ENCODE measurements around the gene WDR54.
"Not testable (repeated sequence)": the region's sequence is repeated elsewhere in the genome, so short reads cannot be mapped to it uniquely, and the experiment has no call there.

The WDR54 gene

DNA sequence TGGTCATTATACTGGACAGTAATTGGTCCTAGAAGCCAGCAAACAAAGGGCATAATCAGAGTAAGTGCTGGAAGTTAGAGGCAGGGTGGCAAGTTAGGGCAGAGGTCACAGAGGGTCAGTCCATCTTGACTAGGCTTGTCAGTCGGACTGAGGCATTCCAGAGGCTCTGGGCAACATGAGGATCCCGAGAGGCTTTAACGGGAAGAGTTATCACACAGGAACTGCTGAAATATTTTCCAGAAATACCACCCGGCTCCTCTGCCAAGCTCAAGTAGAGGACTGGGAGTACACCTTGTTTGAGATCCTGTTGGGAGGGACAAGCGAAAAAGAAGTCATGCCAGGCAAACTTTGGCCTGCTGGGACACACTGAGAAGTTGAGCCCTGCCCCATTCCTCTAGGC is 13.8 kb upstream of the WDR54 start:
- TF ChIP-seq POLR2A (IDR thresholded peaks at IDR 0.05; ENCODE audit: low read depth, low read length) (no peak), POLR2AphosphoS5 (IDR thresholded peaks at IDR 0.05; ENCODE audit: low read depth, low read length) (no peak), TAF1 (IDR thresholded peaks at IDR 0.05; ENCODE audit: borderline replicate concordance, low read depth, low read length) (no peak)
- DNase-seq (ENCODE audit: insufficient read length) (no peak), FAIRE-seq (no peak)

DNA sequence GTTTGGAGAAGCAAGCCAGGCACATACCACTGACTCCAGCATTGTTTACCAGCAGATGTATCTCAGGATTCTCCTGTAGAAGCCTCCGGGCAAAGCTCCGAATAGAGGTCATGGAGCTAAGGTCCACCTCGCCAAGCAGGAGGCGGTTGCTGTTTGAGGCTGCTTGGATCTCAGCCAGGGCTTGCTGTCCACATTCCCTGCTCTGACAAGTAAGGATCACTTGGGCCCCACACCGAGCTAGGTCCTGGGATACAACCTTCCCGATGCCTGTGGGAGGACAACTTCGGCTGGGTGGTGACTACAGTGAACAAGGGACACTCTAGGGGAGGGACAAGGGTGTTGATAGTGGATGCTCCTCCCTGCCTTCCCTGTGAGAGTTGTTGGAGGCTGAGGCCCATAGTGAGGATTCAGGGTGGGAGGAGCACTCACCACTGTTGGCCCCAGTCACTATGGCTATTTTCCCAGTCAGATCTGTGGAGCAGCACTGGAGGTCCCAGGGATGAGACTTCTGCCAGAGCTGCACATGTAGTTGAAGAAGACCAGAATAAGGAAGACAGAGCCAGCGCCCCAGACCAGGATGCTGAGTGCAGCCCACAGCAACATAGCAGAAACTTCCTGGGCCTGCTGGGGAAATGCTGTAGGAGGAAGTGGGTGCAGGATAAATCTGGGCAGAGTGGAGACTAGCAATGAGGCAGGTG is 8.4 kb upstream of the WDR54 start:
- TF ChIP-seq POLR2A (IDR thresholded peaks at IDR 0.05; ENCODE audit: low read depth, low read length) (no peak), TAF1 (IDR thresholded peaks at IDR 0.05; ENCODE audit: borderline replicate concordance, low read depth, low read length) (no peak), POLR2AphosphoS5 (IDR thresholded peaks at IDR 0.05; ENCODE audit: low read depth, low read length) (no peak)
- DNase-seq (ENCODE audit: insufficient read length) = no peak
- FAIRE-seq = no peak

DNA sequence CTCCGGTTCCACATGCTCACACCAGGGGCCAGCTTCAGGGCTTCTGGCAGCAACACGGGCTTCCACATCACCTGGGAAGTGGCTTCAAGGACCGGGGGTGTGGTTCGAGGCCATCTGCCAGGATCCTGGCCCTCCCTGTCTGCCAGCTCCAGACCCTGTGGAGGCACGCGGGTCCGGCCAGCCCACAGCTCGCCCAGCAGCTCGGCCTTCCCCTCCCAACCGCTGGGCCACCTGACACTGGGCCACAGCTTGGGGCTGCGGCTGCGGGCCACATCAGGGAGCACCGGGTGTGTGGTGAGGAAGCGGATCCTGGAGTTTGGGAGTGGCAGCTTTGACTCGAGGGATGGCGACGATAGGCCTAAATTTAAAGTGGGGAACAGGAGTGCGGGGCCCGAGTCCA is 7.1 kb upstream of the WDR54 start:
- TF ChIP-seq POLR2AphosphoS5 (IDR thresholded peaks at IDR 0.05; ENCODE audit: low read depth, low read length) = no peak
- TF ChIP-seq TAF1 (IDR thresholded peaks at IDR 0.05; ENCODE audit: borderline replicate concordance, low read depth, low read length) = no peak
- no peak for TF ChIP-seq POLR2A (IDR thresholded peaks at IDR 0.05; ENCODE audit: low read depth, low read length)
- DNase-seq (ENCODE audit: insufficient read length) = no peak
- FAIRE-seq = no peak

DNA sequence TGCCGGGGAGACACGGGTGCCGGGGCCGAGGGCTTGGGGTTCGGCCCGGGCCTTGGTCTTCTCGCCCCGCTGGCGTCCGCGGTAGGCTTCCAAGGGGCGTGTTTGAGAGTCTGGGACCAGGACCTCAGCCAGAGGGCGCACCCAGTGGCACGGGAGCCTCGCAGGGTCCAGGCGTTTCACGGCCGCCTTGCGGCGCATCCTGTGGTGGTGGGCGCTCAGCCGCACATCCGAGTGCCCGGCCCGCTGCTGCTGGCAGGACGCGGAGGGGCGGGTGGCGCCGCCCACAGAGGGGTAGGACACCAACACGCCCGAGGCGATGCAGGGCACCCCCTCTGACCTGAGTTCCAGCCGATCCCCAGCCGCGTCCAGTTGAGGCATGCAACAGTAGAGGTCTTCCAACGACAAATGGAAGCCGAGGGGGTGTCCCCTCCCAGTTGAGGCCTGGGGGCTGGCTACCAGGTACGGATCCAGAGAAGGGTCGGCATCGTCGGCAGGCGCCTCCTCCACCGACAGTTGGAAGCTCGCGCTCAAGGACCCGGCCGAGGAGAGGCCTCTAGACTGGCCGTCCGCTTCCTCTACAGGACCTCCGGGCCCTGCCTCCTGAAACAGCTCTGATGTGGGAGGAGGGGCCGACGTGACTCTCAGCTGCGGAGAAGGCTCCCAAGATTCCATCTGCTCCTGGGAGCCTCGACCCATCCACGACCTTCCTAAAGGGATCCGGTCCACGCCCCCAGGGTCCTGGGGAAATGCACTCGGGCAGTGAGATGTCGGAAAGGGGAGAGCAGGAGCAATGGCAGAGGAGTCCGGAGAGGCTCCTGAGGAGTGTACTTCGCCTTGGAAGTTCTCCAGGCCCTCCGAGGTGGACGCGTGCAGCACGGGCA is 6.4 kb upstream of the WDR54 start:
- DNase-seq (ENCODE audit: insufficient read length) = no peak
- FAIRE-seq = no peak
- TF ChIP-seq TAF1 (IDR thresholded peaks at IDR 0.05; ENCODE audit: borderline replicate concordance, low read depth, low read length) (no peak), POLR2A (IDR thresholded peaks at IDR 0.05; ENCODE audit: low read depth, low read length) (no peak), POLR2AphosphoS5 (IDR thresholded peaks at IDR 0.05; ENCODE audit: low read depth, low read length) (no peak)

DNA sequence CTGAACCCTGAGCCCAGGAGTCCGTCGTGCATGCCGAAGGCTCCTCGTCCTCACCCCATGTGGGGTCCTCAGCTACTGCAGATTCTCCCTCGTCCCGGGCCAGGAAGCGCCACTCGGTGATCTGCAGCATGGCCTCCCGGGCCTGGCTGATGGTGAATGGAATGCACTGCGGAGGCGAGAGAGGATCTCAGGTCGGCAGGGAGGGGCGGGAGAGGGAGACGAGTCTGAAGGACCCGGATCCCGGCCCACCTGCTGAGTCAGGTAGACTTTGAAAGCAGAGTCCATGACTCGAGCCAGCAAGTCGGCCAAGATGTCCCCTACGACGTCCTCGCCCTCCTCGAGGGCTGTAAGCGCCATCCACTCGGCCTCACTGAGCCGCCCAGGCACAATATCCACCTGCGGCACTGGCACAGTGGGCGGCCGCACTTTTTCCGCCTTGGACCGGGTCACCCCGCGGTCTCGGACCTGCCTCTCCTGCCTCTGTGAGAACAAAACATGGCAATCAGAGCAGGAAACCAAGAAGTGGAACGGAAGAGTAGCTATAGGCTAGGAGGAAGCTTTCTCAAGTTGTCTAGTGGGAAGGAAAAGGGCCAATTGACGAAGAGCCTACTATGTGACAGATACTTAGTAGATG is 5.7 kb upstream of the WDR54 start:
- no peak for TF ChIP-seq POLR2AphosphoS5 (IDR thresholded peaks at IDR 0.05; ENCODE audit: low read depth, low read length)
- no peak for TF ChIP-seq POLR2A (IDR thresholded peaks at IDR 0.05; ENCODE audit: low read depth, low read length)
- no peak for TF ChIP-seq TAF1 (IDR thresholded peaks at IDR 0.05; ENCODE audit: borderline replicate concordance, low read depth, low read length)
- no peak for DNase-seq (ENCODE audit: insufficient read length)
- FAIRE-seq = no peak

DNA sequence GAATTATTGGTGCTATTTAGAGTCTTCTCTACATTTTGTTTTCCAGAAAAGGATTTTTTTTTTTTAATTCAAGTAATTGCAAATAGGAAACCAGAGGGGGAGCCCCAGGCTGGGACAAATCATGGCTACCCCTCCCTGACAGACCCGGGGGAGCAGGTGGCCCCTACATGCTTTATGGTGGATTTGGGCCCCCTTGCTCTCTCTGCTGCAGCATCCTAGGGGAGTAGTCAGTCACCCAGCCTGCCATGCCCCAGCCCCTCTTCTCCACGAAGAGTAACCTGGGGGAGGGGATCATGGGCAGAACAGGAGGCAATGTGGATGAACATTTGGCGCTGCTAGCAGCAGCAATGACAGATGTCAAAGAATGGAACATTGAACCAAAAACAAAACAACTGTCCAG is 4.8 kb upstream of the WDR54 start:
- no peak for FAIRE-seq
- TF ChIP-seq POLR2AphosphoS5 (IDR thresholded peaks at IDR 0.05; ENCODE audit: low read depth, low read length) = no peak
- no peak for TF ChIP-seq POLR2A (IDR thresholded peaks at IDR 0.05; ENCODE audit: low read depth, low read length)
- TF ChIP-seq TAF1 (IDR thresholded peaks at IDR 0.05; ENCODE audit: borderline replicate concordance, low read depth, low read length) = no peak
- no peak for DNase-seq (ENCODE audit: insufficient read length)

DNA sequence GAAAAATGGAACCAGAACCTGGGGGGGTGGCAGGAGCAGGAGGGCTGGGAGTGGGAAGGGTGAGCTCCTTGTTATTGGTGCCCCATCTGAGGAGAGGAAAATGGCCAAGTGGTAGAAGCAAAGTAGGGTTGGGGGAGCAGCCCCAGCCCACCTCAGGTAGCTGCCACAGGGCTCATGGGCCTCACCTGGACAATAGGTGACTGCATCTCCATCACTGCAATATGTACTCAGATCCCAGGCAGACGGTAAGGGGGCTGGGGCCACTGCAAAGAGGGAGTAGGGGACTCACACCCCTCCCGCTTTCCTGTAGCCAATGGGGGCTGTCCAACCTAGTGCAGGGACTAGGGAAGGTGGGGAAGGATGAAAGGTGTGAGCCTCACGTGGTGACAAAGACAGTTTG is 4.3 kb upstream of the WDR54 start:
- DNase-seq (ENCODE audit: insufficient read length) (no peak), FAIRE-seq (no peak)
- no peak for TF ChIP-seq TAF1 (IDR thresholded peaks at IDR 0.05; ENCODE audit: borderline replicate concordance, low read depth, low read length)
- no peak for TF ChIP-seq POLR2A (IDR thresholded peaks at IDR 0.05; ENCODE audit: low read depth, low read length)
- no peak for TF ChIP-seq POLR2AphosphoS5 (IDR thresholded peaks at IDR 0.05; ENCODE audit: low read depth, low read length)

DNA sequence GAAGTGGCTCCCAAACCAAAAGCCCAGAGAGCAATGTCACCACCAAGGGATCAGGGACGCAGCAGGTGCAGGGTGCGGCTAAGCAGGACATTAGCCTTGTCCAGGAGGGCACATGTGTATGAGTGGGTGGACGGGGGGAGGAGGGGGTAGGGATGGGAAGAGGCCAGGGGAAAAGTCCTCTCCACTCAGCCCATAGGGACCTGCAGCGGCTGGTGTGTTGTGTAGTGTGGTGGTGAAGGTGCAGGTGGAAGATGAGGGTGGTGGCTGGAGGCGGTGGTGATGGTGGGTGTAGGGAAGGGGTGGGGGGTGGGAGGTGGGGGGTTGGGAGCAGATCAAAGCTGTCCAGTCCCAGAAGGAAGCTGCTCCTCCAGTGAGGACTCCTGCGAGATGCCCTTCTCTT is 3.8 kb upstream of the WDR54 start:
- no peak for DNase-seq (ENCODE audit: insufficient read length)
- FAIRE-seq = no peak
- TF ChIP-seq TAF1 (IDR thresholded peaks at IDR 0.05; ENCODE audit: borderline replicate concordance, low read depth, low read length) = no peak
- TF ChIP-seq POLR2AphosphoS5 (IDR thresholded peaks at IDR 0.05; ENCODE audit: low read depth, low read length) = no peak
- TF ChIP-seq POLR2A (IDR thresholded peaks at IDR 0.05; ENCODE audit: low read depth, low read length) = no peak

DNA sequence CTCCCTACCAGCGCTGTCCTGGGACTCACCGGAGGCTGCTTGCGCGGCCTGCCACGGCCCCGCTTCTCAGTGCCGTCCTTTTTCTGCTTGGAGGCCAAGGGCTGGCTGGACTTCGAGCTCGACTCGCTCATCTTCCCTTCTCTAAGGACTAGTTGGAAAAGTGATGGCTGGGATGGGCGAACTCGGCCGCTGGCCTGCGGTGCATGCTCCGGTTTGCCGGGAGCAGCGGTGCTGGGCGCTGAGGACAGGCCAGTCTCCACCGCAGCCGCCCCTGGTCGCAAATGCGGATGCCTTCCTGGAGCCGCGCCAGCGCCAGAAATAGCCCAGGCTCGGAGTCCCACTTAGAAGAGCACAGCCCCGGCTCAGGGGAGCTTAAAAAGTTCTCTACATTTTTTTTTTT is 3.2 kb upstream of the WDR54 start:
- no peak for FAIRE-seq
- TF ChIP-seq POLR2A (IDR thresholded peaks at IDR 0.05; ENCODE audit: low read depth, low read length) (no peak), POLR2AphosphoS5 (IDR thresholded peaks at IDR 0.05; ENCODE audit: low read depth, low read length) (no peak), TAF1 (IDR thresholded peaks at IDR 0.05; ENCODE audit: borderline replicate concordance, low read depth, low read length) (no peak)
- DNase-seq (ENCODE audit: insufficient read length) = no peak

DNA sequence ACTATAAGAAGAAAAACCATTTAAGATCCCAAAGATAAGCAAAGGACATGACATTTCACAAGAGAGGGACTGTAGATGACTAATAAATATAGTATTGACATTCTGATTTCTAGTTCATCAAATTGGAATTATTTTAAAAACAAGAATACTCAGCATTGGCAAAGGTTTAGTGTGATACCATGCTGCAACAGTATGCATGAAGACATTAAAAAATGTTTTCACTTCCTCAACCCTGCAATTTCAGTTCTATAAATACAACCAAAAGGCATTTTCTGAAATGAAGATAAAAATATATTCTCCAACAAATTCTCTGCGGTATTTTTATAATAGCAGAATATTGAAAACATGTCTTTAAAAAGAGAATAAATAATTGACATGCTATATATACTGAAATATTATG is 2.2 kb upstream of the WDR54 start:
- no peak for DNase-seq (ENCODE audit: insufficient read length)
- no peak for TF ChIP-seq TAF1 (IDR thresholded peaks at IDR 0.05; ENCODE audit: borderline replicate concordance, low read depth, low read length)
- TF ChIP-seq POLR2AphosphoS5 (IDR thresholded peaks at IDR 0.05; ENCODE audit: low read depth, low read length) = no peak

DNA sequence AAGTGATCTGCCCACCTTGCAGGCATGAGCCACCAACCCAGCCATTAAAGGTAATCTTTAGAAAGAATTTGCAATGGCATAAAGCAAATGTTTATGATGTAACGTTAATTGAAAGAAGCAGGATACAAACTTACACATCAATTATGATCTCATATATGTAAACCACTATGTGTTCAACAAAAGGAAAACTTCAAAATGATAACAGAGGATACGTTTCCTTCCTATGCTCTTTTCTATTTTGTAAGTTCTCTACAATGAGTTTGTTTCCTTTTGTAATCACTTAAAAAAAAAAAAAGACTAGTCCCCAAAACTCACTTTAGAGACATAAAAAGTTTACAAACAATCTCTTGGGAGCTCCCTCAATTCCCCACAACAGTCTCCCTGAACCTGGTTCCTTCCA is 1.5 kb upstream of the WDR54 start:
- TF ChIP-seq POLR2A (IDR thresholded peaks at IDR 0.05; ENCODE audit: low read depth, low read length) (no peak), POLR2AphosphoS5 (IDR thresholded peaks at IDR 0.05; ENCODE audit: low read depth, low read length) (no peak), TAF1 (IDR thresholded peaks at IDR 0.05; ENCODE audit: borderline replicate concordance, low read depth, low read length) (no peak)
- FAIRE-seq = no peak
- no peak for DNase-seq (ENCODE audit: insufficient read length)

More for the DNA sequence above, 2.2 kb upstream of the WDR54 start:
- FAIRE-seq = no peak

DNA sequence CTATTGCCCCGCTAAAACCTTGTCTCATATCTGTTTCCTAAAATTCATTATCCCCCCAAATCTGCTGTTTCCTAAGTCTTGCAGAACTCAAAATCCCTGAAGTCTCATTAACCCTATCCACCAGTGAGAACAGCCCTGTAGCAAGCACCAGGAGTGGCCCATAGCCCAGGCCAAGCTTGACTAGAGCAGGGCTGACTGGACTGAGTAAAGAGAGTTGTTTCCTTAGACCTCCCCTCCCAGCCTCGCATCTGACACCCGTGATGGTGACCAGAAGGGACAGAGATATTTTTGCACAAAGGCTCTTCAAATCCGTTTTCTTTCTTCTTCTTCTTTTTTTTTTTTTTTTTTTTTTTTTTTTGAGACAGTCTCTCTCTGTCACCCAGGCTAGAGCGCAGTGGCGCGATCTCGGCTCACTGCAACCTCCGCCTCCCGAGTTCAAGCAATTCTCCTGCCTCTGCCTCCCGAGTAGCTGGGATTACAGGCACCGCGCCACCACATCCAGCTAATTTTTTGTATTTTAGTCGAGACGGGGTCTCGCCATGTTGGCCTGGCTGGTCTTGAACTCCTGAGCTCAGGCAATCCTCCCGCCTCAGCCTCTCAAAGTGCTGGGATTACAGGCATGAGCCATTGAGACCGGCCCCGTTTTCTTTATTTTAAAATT is 957 bp upstream of the WDR54 start:
- not testable (repeated sequence) for FAIRE-seq; DNase-seq (ENCODE audit: insufficient read length)
